HG03039 (cell line): ENCODE data around the gene GMPPA.

ENCODE experiments used
- ATAC-seq: cut with Tn5 transposase; IDR thresholded peaks from one replicate; pipeline ENCODE4 v1.9.1; 2021; ENCODE audit warnings: mild to moderate bottlenecking, moderate library complexity; ENCODE audit not compliant: unreplicated experiment

GMPPA gene

DNA sequence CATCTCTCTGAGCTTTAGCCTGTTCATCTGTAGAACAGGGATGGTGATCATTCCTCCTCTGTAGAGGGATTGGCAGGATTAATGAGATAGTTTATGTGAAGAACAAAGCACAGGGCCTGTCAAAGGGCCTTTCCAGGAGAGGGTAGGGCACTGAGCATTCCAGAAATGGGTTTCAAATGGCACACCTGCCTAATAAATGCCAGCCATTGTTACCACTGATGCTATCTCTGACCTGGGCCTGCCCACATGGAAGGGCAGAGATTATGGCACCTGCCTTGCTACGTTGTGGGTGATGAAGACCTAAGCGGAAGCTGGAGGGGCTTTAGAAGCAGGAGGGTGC is 31.0 kb upstream of the GMPPA start:
- ATAC-seq: no peak

DNA sequence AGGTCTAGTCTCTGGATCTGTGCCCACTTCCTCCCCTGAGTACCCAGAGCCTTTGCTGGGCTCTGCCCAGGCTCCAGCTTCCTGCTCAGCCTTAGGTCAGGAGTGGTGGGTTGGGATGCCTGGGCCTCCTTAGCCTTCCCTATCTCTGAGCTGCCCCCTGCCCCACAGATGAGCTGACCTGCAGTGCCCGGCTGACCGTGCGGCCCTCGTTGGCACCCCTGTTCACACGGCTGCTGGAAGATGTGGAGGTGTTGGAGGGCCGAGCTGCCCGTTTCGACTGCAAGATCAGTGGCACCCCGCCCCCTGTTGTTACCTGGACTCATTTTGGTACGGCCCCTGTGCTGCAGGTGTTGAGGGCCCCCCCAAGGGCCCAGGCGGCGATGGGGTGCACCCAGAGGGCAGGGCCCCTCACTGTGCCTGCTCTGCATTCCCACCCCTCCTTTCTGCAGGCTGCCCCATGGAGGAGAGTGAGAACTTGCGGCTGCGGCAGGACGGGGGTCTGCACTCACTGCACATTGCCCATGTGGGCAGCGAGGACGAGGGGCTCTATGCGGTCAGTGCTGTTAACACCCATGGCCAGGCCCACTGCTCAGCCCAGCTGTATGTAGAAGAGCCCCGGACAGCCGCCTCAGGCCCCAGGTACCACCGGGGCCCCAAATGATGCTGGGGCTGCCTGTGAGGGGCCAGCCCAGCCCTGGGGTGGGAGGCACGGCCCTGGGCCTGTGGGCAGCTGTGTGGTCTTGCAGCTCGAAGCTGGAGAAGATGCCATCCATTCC is 30.1 kb upstream of the GMPPA start:
- no peak for ATAC-seq

DNA sequence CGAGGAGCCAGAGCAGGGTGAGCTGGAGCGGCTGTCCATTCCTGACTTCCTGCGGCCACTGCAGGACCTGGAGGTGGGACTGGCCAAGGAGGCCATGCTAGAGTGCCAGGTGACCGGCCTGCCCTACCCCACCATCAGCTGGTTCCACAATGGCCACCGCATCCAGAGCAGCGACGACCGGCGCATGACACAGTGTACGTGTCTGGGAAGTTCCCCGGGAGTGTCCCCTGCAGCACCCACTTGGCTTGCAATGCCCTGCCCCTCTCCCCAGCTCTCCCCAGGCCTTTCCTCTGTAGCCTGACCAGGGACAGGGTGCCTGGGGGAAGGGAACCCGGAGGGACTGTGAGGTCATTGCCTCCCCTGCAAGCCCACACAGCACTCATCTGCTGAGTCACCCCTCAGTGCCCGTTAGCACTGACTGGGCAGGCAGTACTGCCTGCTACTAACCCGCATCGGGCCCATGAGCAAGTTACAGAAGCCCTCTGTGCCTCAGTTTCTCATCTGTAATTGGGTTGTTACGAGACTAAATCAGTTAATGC is 29.4 kb upstream of the GMPPA start:
- ATAC-seq: no peak

DNA sequence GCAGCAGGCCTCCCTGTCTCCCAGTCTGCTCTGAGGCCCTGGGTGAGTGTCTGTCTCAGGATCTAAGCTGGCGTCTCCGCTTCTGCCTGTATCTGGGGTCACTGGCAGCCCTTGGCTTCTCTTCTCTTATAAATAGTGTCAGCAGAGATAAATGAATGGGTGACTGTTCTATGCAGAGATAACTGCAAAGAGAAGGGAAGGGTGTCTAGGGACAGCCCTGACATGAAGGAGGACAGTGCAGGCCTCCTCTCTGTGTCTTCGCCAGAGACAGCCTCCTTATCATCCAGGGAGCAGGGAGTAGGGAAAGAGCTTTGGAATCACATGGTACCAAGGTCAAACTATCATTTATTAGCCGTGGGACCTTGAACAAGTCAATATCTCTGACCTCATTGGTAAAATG is 28.3 kb upstream of the GMPPA start:
- ATAC-seq: no peak

DNA sequence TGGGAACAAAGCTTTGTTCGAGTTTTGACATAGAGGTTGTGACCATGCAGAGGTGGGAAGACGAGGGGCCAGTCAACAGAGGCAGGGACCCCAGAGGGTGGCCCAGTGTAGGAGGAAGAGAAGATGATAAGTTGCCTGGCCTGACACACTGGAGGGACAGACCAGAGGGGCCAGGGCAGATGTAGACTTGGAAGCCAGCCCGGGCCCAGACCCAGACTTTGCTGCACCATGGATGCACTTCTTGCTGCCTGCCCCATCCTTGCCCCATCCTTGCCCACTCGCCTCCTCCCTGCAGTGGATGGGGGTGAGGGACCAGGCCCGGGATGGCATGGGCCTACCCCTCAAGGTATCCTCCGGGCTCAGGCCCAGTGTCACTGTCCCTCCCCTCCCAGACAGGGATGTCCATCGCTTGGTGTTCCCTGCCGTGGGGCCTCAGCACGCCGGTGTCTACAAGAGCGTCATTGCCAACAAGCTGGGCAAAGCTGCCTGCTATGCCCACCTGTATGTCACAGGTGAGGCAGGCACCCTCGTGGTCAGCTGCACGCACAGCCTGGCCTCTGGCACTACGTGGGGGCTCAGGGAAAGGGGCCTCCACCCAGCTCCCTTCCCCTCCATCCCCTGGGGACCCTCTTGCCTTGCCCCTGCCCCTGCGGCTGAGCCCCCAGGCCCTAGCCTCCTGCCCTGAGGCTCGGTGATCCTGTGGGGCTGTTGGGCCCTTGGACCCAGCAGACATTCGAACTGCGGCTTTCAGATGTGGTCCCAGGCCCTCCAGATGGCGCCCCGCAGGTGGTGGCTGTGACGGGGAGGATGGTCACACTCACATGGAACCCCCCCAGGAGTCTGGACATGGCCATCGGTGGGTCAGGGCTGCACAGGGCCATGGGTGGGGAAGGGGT is 27.0 kb upstream of the GMPPA start:
- no peak for ATAC-seq

DNA sequence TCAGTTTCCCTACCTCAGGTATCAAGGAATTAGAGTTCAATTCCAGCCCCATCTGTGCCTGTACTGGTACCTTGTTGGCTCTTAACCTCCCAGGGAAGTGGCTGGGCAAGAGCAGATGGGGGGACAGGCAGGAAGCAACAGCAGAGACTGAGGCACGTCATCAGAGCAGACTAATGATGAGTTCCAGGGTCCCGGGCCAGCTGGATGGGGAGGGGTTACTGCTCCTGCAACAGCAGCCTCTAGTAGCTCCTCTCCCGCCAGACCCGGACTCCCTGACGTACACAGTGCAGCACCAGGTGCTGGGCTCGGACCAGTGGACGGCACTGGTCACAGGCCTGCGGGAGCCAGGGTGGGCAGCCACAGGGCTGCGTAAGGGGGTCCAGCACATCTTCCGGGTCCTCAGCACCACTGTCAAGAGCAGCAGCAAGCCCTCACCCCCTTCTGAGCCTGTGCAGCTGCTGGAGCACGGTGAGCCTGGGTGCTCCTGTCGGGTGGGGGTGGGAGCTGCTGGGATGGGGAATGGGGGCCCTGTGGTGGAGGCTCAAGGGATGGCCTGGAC is 26.0 kb upstream of the GMPPA start:
- no peak for ATAC-seq

DNA sequence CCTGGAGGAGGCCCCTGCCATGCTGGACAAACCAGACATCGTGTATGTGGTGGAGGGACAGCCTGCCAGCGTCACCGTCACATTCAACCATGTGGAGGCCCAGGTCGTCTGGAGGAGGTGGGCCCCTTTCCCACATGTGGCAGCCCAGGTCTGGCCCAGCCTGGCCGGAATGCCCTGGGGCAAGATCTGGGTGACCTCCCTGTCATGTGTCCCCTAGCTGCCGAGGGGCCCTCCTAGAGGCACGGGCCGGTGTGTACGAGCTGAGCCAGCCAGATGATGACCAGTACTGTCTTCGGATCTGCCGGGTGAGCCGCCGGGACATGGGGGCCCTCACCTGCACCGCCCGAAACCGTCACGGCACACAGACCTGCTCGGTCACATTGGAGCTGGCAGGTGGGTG is 25.2 kb upstream of the GMPPA start:
- ATAC-seq: no peak

DNA sequence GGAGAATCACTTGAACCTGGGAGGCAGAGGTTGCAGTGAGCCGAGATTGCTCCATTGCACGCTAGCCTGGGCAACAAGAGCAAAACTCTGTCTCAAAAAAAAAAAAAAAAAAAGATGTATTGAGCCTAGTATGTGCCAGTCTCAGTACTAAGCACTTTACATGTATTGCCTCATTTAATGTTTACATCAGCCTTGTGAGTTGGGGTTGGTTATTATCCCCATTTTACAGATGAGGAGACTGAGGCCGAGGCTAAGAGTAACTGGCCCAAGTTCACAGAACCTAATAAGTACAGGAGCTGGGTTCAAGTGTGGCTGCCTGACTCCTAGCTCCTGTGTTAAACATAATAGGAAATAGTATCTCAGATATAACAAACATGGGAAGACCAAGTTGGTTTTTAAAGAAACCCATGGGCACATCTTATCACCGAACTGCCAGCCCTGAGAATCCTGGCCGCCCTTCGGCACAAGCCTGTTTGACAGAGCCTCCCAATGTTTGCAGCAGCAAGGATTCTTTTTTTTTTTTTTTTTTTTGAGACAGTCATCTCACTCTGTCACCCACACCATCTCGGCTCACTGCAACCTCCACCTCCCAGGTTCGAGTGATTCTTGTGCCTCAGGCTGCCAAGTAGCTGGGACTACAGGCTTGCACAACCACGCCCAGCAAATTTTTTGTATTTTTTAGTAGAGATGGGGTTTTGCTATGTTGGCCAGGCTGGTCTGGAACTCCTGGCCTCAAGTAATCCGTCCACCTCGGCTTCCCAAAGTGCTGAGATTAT is 24.2 kb upstream of the GMPPA start:
- ATAC-seq: no peak

DNA sequence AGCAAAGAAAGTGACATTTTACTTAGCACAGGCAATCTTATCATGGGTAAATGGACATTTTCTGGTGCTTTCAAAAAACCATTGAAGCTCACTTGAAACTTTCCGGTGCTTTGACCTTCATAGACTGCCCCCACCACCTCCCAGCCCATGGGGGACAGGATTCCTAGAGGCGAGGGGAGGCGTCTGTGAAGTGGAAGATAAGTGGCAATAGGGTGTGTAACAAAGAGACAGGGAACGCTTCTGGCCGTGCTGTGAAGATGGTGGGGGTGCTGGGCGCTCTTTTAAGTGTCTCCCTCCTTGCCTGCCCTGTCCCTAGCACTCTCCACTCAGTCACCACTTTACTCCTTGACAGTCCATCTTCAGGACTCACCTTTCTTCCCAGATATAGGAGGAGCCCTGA is 23.4 kb upstream of the GMPPA start:
- ATAC-seq: no peak

DNA sequence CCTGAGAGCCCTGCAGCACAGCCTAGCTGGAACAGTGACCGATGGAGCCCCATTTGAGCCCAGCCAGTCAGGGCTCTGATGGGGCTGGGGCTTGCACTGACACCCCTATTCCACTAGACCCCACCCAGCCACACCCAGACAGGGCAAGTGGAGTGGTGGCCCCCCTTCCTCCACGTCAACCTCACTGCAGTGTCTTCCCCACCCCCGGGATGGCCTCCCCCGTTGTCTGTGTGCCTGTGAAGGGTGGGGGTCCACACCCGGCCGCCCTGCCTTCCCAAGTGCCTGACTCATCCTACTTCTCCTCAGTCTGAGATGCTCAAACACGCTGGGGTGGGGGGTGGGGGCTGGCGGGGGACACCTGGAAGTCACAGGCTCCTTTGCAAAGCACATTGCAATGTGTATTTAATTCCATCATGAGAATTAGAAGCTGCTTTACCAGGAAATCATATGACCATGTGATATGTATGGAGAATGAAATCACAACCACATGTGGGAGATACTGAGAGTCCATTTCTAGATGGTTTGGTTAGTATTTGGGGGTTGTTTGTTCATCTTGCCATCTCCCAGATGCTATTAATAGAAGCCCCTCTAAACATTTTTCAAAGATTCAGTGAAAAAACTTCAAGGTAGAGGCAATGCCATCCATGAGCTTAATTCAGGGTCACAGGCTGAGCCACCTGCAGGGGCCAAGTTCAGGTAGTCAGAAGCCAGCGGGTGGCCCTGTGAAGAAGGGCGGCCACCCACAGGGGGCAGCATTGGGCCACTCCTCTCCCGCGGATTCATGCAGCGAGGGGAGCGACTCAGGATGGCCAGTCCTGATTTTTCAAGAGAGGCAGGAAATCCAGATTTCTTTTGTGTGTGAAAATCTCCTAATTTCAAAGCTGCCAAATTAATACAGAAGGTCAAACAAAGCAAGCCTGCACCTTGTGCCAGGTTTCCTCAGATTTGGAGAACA is 22.7 kb upstream of the GMPPA start:
- no peak for ATAC-seq

DNA sequence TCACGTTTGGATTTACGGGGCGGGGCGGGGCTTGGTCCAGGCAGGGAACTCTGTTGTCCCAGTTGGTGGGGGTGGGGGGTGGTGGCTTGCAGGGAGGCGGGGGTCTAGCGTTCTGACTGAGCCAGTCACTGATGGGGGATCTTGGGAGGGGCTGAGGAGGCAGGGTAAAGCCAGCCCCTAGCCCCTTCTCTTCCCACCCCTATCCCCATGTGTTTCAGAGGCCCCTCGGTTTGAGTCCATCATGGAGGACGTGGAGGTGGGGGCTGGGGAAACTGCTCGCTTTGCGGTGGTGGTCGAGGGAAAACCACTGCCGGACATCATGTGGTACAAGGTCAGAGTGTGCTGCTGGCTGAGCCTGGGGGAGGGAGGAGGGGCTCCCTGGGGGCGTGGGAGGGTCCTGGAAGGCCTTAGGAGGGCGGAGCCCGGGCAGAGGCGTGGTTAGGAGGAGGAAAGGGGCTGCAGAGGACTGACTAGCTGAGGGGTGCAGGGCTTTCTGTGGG is 22.0 kb upstream of the GMPPA start:
- no peak for ATAC-seq

DNA sequence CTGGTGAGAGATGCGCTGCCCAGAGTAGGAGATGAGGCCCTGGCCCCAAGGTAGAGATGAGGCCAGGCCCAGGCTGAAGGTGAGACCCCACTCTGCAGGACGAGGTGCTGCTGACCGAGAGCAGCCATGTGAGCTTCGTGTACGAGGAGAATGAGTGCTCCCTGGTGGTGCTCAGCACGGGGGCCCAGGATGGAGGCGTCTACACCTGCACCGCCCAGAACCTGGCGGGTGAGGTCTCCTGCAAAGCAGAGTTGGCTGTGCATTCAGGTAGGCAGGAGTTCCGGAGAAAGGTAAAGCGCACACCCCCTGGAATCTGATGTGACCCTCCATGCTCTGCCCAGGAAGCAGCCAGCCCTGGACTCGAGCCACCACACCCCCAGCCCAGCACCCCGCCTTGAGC is 21.5 kb upstream of the GMPPA start:
- no peak for ATAC-seq

DNA sequence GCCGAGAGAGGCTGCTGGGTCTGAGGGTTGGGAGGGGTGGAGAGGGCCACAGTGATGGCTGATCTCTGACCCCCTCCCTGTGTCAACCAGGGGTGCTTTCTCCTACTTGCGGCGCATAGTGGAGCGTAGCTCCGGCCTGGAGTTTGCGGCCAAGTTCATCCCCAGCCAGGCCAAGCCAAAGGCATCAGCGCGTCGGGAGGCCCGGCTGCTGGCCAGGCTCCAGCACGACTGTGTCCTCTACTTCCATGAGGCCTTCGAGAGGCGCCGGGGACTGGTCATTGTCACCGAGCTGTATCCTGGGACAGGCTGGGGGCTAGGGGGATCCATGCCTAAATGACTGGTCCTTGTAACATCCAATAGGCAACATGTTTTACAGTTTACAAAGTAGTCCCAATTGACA is 20.9 kb upstream of the GMPPA start:
- no peak for ATAC-seq

DNA sequence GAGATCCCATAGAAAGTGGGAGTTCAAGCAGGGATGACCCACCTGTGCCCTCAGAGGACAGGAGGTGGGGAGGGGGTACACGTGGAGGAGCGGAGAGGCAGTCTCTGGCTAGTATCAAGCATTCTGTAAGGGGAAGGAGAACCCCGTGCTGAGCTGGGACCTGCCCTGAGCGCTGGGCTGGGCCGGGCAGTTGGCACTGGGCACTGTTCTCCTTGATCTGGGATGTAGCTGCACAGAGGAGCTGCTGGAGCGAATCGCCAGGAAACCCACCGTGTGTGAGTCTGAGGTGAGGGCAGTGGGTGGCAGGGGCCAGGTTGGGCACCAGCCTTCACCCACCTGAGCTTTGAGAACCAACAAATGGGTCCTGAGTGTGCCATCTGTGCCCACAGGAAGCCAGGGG is 19.8 kb upstream of the GMPPA start:
- ATAC-seq: no peak

DNA sequence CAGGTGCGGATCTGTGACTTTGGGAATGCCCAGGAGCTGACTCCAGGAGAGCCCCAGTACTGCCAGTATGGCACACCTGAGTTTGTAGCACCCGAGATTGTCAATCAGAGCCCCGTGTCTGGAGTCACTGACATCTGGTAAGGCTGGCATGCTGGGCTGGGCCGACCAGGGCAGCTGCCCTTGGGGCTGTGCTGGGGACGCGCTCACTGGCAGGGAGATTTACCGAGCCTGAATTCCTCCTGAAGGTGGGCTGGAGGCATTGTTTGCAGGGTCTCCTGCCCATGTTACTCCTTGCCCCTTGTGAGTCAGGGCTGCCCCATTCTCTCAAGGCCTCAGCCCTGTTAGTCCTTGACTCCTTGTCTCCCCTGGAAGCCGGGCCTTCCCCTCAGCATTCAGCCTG is 18.7 kb upstream of the GMPPA start:
- ATAC-seq: no peak

DNA sequence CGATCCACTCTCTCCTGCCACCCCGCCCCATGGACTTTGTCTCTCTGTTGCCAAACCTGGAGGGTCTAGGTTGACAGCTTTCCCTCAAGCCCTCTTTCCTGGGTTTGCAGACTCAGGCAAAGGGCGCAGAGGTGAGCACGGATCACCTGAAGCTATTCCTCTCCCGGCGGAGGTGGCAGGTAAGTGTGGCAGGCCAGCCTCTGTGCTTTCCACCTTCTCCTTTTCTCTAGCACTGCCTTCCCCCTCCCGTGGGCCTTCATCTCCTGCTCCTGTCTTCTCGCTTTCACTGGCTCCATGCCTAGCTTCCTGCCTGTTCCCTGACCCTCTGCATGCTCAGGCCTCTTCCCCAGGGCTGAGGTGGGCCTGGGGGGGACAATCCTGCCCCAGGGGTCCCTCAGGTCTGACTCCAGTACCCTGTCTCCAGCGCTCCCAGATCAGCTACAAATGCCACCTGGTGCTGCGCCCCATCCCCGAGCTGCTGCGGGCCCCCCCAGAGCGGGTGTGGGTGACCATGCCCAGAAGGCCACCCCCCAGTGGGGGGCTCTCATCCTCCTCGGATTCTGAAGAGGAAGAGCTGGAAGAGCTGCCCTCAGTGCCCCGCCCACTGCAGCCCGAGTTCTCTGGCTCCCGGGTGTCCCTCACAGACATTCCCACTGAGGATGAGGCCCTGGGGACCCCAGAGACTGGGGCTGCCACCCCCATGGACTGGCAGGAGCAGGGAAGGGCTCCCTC is 15.9 kb upstream of the GMPPA start:
- no peak for ATAC-seq

DNA sequence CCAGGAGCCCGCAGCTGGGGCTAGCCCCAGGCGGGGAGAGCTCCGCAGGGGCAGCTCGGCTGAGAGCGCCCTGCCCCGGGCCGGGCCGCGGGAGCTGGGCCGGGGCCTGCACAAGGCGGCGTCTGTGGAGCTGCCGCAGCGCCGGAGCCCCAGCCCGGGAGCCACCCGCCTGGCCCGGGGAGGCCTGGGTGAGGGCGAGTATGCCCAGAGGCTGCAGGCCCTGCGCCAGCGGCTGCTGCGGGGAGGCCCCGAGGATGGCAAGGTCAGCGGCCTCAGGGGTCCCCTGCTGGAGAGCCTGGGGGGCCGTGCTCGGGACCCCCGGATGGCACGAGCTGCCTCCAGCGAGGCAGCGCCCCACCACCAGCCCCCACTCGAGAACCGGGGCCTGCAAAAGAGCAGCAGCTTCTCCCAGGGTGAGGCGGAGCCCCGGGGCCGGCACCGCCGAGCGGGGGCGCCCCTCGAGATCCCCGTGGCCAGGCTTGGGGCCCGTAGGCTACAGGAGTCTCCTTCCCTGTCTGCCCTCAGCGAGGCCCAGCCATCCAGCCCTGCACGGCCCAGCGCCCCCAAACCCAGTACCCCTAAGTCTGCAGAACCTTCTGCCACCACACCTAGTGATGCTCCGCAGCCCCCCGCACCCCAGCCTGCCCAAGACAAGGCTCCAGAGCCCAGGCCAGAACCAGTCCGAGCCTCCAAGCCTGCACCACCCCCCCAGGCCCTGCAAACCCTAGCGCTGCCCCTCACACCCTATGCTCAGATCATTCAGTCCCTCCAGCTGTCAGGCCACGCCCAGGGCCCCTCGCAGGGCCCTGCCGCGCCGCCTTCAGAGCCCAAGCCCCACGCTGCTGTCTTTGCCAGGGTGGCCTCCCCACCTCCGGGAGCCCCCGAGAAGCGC is 15.0 kb upstream of the GMPPA start:
- no peak for ATAC-seq
